Measurements from ENCODE around the gene ICA1. TPM values are rescaled to one million over a fixed set of nuclear protein-coding genes. Genes with fewer than 3 reads are reported as not detected.

Gene ICA1
- 1 to 10 TPM in 1 of 2 experiments, under 1 TPM in 1; 0.34 to 1.3 TPM for total RNA-seq

GRCh38 chr7:8261711-8262695 lies at the start of gene ICA1:
Gene ICA1, minus strand, starts transcription at chr7:8262167. Its CDS starts 26,241 bp downstream, at chr7:8235926.
- POLR2A ChIA-PET = interaction anchor here (0.6 kb wide), 1 partner anchor 395 kb away, joined by 3 read pairs; no protein-coding TSS in a partner anchor

GRCh38 chr7:8310876-8311275 lies 48.9 kb upstream of the ICA1 start:
- Mint-ChIP-seq H3K27me3 (peaks cover 20% of the 10 kb centered on the region), H3K9me3 (peaks cover 13% of the 10 kb centered on the region), H3K36me3 (ENCODE audit: low read depth) (no peaks in the 10 kb centered on the region), H3K4me1 (ENCODE audit: low read depth) (no peaks in the 10 kb centered on the region), H3K27ac (no peak overlapping the region), H3K4me3 (no peak overlapping the region)
- no peak for DNase-seq
- no peak for ATAC-seq
- intact Hi-C loops (cut with micrococcal nuclease) = no loop called here
- TF ChIP-seq CTCF (IDR thresholded peaks at IDR 0.05) = no peak
- ChIA-PET CTCF (interaction anchor here (0.6 kb wide), 1 partner anchor 941 kb away, joined by 3 read pairs; no protein-coding TSS in a partner anchor), POLR2A (no interaction called here)

More at GRCh38 chr7:8261711-8262695, at the start of gene ICA1:
- H3K27me3 Mint-ChIP-seq = peaks cover 56% of the 10 kb centered on the region
- intact Hi-C loops (cut with micrococcal nuclease) = no loop called here
- peaks cover 6% of the 10 kb centered on the region for H3K4me1 Mint-ChIP-seq (ENCODE audit: low read depth)
- CTCF ChIA-PET = interaction anchor here (3.4 kb wide), 1 partner anchor 34 kb away, joined by 10 read pairs; no protein-coding TSS in a partner anchor
- no peaks in the 10 kb centered on the region for H3K36me3 Mint-ChIP-seq (ENCODE audit: low read depth)
- peak; percentile 33 for DNase-seq
- no peak within 1 kb of the TSS for H3K27ac Mint-ChIP-seq
- no peaks in the 10 kb centered on the region for H3K9me3 Mint-ChIP-seq
- no peak for TF ChIP-seq CTCF (IDR thresholded peaks at IDR 0.05)
- peak within 1 kb of the TSS; percentile 67 for H3K4me3 Mint-ChIP-seq
- peak; percentile 73 for ATAC-seq

- ChIA-PET POLR2A (no interaction called here), CTCF (interaction anchor here (0.7 to 1.7 kb wide), 2 partner anchors 10 to 67 kb away, joined by 3 to 6 read pairs; no protein-coding TSS in a partner anchor)
- H3K27ac Mint-ChIP-seq = no peak overlapping the region
- H3K9me3 Mint-ChIP-seq = no peaks in the 10 kb centered on the region
- no peak for TF ChIP-seq CTCF (IDR thresholded peaks at IDR 0.05)
- no peaks in the 10 kb centered on the region for H3K4me1 Mint-ChIP-seq (ENCODE audit: low read depth)
- H3K36me3 Mint-ChIP-seq (ENCODE audit: low read depth) = no peaks in the 10 kb centered on the region
- intact Hi-C loops (cut with micrococcal nuclease) = no loop called here
- ATAC-seq (no peak), DNase-seq (no peak)
- H3K4me3 Mint-ChIP-seq = no peak overlapping the region
- no peaks in the 10 kb centered on the region for H3K27me3 Mint-ChIP-seq
These were observed 43.8 kb upstream of the ICA1 start for GRCh38 chr7:8305625-8306388.

GRCh38 chr7:8305104-8305503 lies 43.1 kb upstream of the ICA1 start:
- CTCF ChIA-PET = interaction anchor here (1.7 kb wide), 1 partner anchor 9 kb away, joined by 6 read pairs; no protein-coding TSS in a partner anchor
- no peaks in the 10 kb centered on the region for H3K27me3 Mint-ChIP-seq
- H3K4me3 Mint-ChIP-seq = no peak overlapping the region
- POLR2A ChIA-PET = no interaction called here
- no peak for TF ChIP-seq CTCF (IDR thresholded peaks at IDR 0.05)
- intact Hi-C loops (cut with micrococcal nuclease) = no loop called here
- H3K36me3 Mint-ChIP-seq (ENCODE audit: low read depth) = no peaks in the 10 kb centered on the region
- DNase-seq = no peak
- no peaks in the 10 kb centered on the region for H3K9me3 Mint-ChIP-seq
- no peak overlapping the region for H3K27ac Mint-ChIP-seq
- no peak for ATAC-seq
- H3K4me1 Mint-ChIP-seq (ENCODE audit: low read depth) = no peaks in the 10 kb centered on the region

All from activated CD8-positive, alpha-beta T cell treated with anti-CD3 and anti-CD28 coated beads for 36 hours (primary cell).